GM19025 (cell line): ENCODE data around the gene COL4A1.

Experiments
- ATAC-seq: cut with Tn5 transposase; IDR thresholded peaks from one replicate; pipeline ENCODE4 v1.9.1; 2021; ENCODE audit warnings: mild to moderate bottlenecking, low read depth, moderate library complexity; ENCODE audit not compliant: unreplicated experiment

The COL4A1 gene

DNA sequence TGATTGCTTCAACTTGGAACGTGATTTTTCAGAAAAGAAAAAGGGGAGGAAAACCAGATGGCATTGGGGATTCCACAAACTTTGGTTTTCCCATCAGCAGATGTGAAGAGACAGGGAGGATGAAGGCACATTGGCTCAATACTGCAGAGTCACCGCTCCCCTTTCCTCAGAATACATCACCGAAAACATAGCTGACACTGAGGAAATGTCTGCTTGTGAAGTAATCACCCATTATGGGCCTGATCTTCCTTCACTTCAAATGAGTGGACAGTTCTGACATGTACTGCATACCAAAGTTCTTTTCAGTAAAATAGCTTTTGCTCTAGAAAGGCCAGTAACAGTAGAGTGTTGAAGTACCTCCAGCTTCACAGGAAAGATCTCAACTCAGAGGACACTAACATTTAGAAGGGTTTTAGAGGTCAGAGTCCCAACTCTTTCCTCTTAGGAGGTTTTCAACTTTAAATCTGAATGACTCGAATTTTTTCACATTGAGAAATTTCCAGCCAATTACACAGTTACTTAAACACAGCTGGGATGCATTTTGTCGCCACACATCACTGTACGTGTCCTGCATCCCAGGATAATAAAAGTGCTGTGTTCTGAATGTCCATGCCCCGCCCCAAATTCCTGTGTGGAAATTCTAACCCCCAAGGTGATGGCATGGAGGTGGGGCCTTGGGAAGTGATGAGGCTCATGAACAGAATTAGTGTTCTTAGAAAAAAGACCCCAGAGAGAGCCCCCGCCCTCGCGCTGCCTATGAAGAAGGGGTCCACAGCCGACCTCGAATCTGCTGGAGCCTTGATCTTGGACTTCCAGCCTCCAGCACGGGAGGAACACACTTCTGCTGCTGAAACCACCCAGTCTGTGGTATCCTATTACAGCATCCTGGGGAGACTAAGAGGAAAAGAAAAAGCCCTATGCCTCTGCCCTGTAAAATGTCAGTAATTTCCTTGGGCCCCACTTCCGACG, 77.7 kb downstream of the COL4A1 start:
- no peak for ATAC-seq

DNA sequence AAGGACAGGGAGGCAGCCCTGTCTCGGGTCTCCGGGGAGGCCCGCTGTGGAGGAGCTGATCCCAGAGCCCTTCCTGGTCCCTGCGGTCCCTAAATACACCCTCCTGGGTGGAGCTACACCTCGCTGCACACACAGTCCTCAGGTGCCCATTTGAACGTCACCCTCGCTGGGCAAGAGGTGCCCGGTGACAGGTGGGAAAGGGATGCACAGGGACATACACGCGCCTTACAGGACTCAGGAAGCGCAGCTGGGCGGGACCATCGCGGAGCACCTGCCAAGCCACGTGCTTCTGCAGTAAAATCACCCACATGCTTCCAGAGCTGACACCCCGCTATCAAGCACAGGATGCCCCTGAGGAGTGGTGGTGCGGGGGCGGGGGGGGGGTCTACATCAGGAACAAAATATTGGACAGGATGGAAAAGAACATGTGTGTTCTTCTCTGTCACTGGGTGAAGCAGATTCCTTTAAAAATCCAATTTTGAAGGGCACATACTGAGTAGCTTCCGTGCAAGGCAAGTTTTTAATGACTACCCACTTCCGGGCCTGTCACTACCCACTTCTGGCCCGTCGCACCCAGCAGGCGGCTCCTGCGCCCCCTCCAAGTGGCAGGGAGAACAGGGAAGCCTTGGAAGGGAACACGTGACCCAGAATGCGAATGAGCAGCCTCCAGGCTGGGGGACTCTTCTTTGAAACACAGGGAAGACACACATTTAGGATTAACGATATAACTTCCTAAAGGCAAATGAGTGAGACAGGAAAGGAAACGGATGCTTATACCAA, 78.9 kb downstream of the COL4A1 start:
- no peak for ATAC-seq

DNA sequence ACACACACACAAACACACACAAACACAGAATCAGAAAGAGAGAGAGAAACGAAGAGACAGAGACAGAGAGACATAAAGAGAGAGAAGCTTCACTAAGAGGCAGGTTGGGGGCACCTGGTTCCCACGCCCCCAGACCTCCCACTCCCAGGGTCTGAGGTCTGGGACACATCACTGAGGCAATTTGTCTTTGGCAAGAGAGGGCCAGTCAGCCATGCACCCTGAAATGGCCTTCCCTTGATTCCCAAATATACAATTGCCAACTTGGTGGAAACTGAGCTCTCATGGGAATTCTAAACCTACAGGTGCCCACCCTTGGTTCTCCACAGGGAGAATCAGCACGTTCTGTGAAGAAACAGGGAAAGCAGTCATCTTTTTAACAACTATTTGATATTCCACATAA, 79.5 kb downstream of the COL4A1 start:
- no peak for ATAC-seq

DNA sequence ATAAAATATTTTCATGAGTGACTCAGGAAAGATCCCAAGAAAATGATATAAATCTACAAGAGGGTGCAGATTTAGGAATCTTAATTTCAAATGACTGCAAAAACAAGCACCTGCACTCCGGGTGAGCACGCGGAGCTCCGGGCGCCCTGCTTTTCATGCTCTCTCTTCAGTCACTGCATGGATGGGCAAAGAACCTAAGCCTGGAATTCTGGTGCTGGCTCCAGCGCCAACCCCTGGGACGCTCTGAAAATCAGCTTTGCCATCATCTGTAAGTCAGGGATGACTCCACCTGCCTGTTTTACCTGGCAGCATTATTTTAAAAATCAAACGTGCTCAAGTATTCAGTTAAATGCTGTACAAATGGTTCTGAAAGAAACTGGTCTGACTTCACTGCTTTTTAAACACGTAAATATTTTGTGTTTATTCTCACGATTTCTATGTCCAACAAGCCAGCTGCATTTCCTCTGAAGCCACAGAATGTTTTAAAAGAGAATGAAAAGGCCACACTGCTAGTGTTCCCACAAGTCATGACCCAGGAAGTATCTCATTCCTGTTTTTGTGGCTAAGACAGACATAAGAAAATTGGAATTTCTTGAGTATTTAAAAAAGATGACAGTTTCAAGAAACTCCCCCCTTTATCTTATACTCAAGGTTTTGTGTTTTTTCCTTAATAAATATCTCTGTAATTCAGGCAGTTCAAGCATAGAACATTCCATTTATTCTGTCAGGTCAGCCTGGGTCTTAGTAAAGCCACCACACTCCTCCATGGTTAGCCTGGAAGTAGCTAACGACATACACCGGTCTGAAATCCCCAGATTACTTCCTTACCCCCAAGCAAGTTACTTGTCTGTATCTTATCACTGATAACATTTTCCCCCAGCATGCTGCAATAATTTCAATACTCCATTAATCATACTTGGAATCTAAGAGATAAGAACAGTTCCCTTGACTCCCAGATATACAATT, 81.1 kb downstream of the COL4A1 start:
- no peak for ATAC-seq

DNA sequence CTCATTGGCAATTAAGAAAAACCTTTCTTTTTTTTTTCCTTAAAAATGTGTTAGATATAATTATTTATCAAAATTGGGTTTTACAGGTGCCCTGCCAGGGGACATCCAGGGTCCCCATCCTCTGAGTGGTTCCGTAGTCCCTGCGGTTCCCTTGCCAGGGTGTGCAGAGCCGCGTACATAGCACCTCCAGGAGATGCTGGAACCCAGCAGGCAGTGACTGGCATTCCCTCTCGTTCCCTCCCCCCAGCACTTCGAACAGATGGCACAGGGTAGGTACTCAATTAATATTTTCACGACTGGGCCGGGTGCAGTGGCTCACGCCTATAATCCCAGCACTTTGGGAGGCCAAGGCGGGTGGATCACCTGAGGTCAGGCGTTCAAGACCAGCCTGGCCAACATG, 82.0 kb downstream of the COL4A1 start:
- no peak for ATAC-seq

DNA sequence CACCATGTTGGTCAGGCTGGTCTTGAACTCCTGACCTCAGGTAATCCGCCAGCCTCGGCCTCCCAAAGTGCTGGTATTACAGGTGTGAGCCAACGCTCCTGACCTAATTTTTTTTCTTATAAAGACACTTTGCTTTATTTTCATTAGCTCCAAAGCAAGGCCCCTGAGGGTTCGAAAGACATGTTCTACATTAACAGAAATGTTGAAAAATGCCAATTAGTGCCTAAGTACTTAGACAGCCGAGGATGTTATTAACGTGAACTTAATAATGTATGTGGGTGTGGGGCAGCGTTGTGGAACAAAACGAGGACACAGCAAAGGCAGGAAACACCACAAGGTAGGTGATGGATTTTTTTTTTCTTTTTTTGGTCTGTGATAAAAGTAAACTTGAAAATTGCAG, 82.4 kb downstream of the COL4A1 start:
- no peak for ATAC-seq

DNA sequence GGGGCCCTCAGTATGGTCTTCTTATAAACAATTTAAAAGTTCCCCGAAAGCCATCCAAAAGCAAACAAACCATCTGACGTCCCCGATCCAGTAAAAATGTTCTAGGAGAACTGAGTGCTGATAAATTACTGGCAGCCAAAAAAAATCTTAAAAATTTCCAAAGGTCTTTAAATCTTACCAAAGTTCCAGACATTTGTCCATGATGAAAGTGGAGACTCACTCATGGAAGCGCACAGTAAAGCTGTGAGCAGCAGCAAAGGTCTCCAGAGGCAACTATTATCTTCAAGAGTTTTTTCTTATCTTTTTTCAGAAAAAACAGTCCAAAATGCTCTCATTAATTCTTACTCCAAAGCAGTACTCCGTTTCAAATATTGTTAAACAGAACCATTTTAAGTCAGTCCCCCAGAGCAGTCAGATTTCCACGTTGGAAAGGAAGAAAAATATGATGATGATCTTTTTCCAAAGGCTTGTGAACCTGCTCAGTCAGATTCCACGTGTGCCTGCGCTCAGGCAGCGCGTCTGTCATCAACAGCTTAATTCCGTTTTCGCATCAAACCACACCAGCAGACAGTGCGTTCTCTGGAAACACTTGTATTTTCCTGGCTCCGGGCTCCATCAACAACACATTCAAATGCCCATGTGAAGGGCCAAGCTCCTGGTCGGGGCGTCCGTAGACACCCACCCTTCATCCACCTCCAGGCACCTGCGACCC, 85.4 kb downstream of the COL4A1 start:
- no peak for ATAC-seq

DNA sequence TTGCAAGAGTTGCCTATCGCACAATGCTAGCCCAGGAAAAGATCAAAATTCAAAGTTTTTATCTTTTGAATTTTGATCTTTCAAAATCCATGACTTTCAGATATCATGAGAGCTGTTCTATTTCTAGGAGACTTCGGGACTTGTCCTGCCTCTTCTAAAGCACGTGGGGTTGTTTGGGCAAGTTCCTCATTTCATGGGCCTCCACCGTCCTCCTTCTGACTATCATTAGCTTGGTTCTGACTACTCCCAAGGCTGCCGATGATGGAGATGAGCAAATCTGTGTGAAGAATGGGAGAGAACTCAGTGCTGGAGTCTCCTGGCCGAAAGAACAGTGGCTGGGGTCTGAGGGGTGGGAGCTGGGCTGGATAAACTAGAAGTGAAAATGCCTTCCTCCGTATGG, 86.5 kb downstream of the COL4A1 start:
- ATAC-seq: no peak

DNA sequence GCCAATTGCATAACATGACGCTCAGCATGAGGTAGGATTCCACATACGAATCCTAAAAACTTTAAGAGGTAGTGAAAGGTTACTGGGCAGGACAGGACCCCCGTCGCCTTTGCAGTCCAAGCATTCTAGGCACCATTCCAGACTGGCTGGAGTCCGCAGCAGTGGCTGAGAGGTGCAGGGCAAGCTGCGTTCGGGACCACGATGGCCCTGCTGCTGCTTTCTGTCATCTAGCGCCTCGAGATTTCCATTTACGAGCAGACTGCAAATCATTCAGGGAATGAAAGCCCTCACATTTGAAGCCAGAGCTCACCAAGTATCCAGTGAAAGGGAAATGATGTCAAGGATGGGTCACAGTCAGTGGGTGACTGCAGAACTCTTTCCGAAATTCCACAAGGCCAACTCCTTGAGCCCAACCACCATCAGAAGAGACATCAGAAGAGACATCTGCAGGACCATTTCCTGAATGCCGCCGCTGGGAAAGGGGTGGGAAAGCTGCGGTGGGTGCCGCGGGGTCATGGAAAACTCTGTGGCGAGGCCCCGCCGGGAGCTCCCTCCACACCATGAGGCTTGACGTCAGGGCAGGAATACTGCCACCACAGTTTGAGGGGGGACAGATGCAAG, 88.3 kb downstream of the COL4A1 start:
- no peak for ATAC-seq

DNA sequence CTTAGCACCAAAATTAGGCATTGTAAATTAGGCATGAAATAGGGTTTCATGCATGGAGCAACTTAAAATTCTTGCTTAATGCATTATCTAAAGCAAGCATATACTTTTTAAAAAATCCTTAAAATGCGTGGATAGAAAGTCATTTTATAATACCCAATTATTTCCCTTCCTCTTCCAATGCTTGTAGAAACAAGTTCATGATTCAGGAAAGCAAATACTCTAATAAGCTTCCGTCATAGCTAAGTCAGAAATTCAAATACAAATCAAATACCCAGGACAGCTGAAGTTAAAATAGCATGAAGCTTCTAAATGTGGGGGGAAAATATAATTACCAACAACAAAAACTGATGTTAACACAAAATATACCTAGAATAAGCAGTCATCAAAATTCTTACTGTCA, 89.1 kb downstream of the COL4A1 start:
- no peak for ATAC-seq

DNA sequence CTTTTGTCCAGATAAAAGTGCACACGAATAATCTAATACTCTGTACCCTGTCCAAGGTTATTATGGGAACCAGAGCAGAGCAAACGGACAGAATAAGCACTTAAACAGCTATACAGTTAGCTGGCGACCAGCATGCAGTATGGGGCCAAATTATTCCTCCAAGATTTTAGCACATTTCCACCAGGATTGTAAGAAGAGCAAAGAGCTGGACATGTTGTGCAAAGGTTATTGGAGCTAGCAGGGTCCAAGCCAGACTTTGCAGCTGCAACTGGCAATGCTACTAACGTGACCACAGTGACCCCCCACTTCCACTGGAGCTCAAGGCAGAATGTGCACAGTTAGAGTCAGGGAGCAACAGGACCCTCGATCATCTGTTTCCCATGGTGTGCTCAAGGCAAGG, 89.9 kb downstream of the COL4A1 start:
- no peak for ATAC-seq

DNA sequence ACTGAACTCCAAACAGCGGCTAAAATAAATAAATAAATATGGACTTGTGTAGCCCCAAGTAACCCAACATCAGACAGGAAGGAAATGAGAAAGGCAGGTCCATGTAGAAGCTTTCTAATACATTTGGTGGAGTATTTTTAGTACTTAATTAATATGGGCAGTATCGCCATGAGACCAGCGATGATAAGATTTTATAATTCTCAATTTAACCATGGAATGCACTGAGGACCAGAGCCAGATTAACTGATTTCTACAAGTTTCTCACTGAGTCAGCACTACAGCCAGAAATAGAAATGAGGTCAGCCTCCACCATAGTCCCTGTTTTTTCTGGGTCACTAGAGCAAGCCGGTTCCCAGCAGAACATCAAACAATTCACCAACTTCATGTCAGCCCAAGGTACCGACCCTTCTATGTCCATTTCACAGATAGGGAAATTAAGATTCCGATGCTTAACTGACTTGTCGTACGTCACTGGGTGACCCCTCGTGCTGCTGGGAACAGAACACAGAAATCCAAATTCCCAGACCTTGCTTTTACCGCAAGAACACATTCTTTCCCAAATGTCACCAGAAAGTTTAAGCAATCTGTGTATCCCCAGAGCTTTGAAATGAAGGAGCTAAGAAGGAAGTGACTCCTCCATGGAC, 90.4 kb downstream of the COL4A1 start:
- no peak for ATAC-seq

DNA sequence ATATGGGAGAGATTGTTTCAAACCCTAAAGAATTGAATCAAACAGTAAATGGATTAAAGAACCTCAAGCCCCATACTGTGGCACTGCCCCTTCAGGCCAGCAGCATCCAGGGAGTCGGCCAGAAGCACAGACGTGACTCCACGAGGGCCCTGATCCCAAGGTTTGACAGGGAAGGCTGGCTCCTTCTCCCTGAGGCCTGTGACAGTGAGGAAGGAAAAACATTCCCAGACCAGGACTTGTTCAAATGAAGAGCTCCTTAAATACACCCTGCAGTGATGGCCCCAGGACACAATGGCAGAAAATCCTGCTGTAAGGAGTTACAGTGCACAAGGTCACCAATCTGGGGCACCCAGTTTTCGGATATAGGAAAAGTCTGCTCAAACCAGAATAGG, 91.0 kb downstream of the COL4A1 start:
- no peak for ATAC-seq

DNA sequence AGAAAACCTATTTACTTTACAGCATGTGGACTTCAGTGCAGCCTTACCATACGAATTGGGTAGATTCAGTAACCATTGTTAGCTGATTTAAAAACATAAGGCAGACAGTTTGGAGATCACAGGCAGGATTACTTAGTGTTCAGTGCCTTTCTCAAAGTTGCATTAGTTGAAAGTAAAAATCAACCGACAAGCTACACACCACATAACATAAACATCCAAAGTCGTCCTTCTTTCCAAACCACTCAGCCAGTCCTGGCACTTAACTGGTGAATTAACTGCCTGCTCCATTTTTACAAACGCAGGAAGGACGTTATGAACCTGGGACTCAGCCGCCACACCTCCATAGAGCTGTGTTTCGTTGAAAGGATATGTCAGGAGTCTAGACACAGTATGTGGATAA, 91.4 kb downstream of the COL4A1 start:
- ATAC-seq: no peak

DNA sequence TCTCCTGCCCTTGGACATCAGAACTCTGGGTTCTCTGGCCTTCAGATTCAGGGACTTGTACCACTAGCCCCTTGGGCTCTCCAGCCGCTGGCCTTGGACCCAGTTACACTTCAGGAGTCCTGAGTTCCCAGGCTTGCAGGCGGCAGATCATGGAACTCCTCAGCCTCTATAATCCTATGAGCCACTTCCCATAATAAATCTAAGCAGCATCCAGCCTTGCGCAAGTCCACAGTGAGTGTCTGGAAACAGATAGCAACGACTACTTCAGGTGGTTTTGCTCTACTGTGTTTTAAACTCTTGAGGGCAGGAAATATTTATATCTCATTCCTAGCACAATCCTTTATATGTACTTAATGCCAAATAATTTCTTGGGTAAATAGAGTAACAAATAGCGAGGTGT, 92.3 kb downstream of the COL4A1 start:
- no peak for ATAC-seq

DNA sequence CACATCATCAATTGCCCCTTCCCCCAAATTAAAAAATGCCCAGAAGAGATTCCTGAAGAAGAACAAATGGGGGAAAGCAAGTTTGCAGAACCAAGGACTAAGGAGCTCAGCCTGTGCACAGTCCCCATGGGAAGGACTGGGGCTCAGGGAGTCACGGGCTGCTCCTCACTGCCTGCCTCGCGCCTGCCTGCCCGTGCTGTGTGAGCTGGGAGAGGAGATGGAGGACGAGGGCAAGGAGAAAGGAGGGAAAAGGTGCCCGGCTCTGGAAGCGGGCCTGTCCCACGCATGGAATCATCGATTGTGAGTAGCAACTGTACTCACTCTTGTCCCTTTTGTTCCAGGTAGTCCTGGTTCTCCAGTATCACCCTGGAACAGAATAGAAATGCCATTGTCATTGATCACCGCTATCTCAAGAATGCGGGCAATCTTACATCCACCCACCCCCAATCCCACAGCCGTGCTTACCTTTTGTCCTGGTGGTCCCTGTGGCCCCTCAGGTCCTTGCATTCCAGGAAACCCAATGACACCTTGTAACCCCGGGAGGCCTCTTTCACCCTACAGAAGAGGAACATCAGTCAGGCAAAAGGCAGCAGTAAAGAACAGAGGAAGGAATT, 93.4 kb downstream of the COL4A1 start:
- ATAC-seq: no peak

DNA sequence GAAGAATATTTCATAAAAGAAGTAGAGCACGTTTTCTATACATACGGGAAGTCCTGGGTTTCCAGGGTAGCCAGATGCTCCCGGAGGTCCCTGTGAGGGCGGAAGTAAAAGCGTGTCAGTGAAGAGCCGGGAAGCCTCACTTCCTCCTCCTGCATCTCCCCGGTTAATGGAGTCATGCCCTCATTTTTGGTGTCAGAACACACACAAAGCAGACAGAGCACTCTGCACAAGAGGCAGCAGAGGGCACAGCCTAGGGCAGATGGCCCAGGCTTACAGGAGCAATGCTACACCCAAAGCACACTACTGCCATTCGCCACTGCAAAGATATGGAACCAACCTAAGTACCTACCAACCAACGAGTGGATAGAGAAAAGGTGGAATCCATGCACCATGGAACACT, 94.4 kb downstream of the COL4A1 start:
- no peak for ATAC-seq

DNA sequence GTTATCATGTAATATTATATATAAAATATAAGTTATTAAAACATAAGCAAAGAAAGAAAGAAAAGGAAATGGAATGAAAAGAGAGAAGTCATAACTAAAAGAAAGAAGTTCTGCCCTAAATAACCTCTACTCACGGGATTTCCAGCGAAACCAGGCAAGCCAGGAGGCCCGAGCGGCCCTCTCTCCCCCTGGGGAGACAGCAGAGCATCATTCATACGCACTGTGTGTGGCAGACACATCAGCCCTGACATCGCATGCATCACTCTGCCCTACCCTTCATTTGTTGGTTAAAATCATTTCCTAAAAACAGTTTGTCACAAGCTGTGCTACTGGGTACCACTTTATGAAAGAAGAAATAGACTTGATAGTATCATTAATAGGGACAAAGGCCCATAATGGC, 95.2 kb downstream of the COL4A1 start:
- ATAC-seq: no peak

DNA sequence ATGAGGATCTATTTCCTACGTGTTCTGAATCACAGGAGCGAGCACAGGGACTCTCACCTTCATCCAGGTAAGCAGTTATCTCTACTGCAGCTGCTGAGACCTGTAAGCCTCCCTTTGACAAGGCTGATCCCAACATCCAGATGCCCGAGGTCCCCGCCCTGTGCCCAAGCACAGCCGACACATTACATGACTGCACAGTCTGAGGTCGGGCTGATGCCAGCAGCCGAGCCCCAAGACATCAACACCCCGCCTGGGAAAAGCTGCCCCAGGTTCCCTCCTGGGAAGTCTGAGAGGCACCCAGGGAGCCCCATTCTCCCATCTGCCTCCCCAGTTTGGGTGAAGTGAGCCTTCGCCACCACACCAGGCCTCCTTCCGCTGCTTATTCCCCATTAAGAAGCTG, 95.9 kb downstream of the COL4A1 start:
- ATAC-seq: no peak
